Pancreas (tissue), 10 donors: ENCODE data around the gene TMEM238. TPM values are rescaled to one million over a fixed set of nuclear protein-coding genes. Genes with fewer than 3 reads are reported as not detected.

ENCODE experiments used
- ATAC-seq, 4 donors: fragments of 200-7000 bp; cut with Tn5 transposase; one replicate each; pipeline versions ENCODE4 v1.8.0 to v1.9.1; 2020; ENCODE audit warnings: mild to moderate bottlenecking in 4 of 4, moderate library complexity in 4 of 4
- DNase-seq, 6 donors: peaks; one replicate each; pipeline ENCODE4 v3.0.0-alpha.2; 2020
- FAIRE-seq: peaks from 2 replicates; lab custom pipeline; 2012; peaks lifted over from hg19 to GRCh38; lab: Jason Lieb, UNC
- H3K27ac ChIP-seq, 4 donors: fragments of 200-600 bp; sonication (generic); 1 replicate in 3 of 4; 2 replicates in 1 of 4; pipeline versions ENCODE4 v1.5.0 to v1.8.0; 2020
- H3K27me3 ChIP-seq, 4 donors: fragments of 200-600 bp; one replicate each; pipeline ENCODE4 v1.8.0; 2021
- H3K36me3 ChIP-seq, 3 donors: fragments of 200-600 bp; sonication (generic) in 1 of 3; one replicate each; pipeline versions ENCODE4 v1.5.0 to v1.8.0; 2020 to 2021
- H3K4me1 ChIP-seq, 3 donors: fragments of 200-600 bp; one replicate each; pipeline ENCODE4 v1.8.0; 2021
- H3K4me3 ChIP-seq, 4 donors: fragments of 200-600 bp; sonication (generic) in 2 of 4; one replicate each; pipeline versions ENCODE4 v1.5.0 to v1.8.0; 2020 to 2021
- H3K9me3 ChIP-seq, 4 donors: fragments of 200-600 bp; one replicate each; pipeline ENCODE4 v1.8.0; 2021
- WGBS, 2 donors: extraction: QIAGEN DNeasy Blood & Tissue Kit; methylation state at CpG; one replicate each; pipeline ENCODE4 v1.1.7; 2013; 5-methylcytosine and 5-hydroxymethylcytosine counted together
- intact Hi-C, 3 donors: fragments of 100-400 bp; cut with DNase I; formaldehyde crosslinking; loops; one replicate each; pipeline versions ENCODE4 v1.11.1 to v1.14.2; 2022
- polyA plus RNA-seq, 2 donors: library from polyadenylated mRNA; stranded (reverse); fragments of 200-250 nt; gene quantifications; one replicate each; pipeline ENCODE4 v1.2.3, GENCODE V29; 2013
- total RNA-seq, 6 donors: library from RNA; stranded (reverse); fragmentation: NEBNext Ultra II Directional in 4 of 6; extraction: Animal tissue kit (Norgen Biotek cat#: 25700) in 4 of 6; gene quantifications; one replicate each; pipeline versions ENCODE4 v1.2.1 to v1.2.4, GENCODE V29; 2021 to 2023
- TF ChIP-seq, protein P1 (sequence below), 4 donors: fragments of 200-600 bp; sonication (generic) in 3 of 4; IDR thresholded peaks; one replicate each; pipeline versions ENCODE4 v1.5.0 to v1.8.0; 2021; ENCODE audit warnings: antibody characterized with exemption in 4 of 4
- donor health status: healthy with polysubstance abuse.
- donor health status: DM: no; HTN: no; CAD: no; lungs with moderate emphysema.
- donor health status: DM: no; HTN: no; CAD: no.
- donor health status: control.
- donor health status: control.
- donor health status: Bipolar disorder and iron deficiency.
- donor health status: DM: yes; HTN: yes; CAD: no.
- donor health status: DM: no; HTN: no; CAD: no.
- donor health status: DM: no; HTN: no; CAD: no.
- donor health status: DM: yes; HTN: yes; CAD: no.

TMEM238 gene
- total and polyA plus RNA-seq, 8 donors, result 0.42 to 32.7 (median 19.8) TPM

DNA sequence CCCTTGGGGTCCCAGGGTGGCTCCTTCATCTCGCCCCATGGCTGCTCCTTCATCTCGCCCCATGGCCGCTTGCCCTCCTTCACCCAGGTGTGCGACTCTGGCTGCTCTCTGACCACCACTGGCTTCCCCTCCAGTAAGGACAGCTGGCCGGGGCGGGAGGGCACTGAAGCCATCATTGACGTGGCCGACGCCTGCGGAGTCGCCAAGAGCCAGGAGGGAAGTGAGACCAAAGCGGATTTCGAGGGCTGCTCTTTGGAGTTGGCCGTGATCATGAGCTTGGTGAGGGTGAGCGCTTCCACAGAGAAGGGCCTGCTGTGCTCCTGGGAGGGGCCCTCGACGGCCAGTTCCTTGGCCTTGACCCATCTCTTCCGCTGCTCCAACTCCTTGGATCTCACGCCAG, 25.6 kb downstream of the TMEM238 start:
- WGBS, 2 donors, result 80 to 90% methylated on average over 16 to 19 of the region's 19 CpGs
- peaks cover 0 to 3% (median 0%) of the 10 kb centered on the region in 4 donors for H3K27me3 ChIP-seq
- no peaks in the 10 kb centered on the region for H3K36me3 ChIP-seq

DNA sequence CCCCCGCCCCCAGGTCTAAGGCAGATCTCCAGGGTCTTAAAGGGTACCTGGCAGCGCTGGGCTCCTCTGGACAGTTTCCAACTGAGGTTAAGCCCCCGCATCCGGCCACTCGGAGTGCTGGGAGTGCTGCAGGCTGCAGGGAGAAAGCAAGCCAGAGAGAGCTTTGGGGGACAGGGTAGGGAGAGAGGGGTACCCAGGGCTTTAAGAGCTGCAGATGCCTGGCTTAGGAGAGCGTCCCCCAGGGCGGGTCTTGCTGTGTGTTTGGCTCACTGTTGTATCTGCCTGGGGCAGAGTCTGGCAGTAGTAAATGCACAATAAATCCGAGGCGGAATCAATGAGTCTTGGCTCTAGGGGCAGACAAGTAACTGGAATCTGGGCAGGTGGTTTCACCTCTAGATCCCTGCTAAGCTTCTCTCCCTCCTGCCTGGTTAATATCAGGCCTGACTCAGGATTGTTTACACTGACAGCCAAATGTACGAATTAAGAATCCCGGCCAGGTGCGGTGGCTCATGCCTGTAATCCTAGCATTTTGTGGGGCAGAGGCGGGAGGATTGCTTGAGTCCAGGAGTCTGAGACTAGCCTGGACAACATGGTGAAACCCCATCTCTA, 28.8 kb downstream of the TMEM238 start:
- Histone ChIP-seq H3K4me1 (peaks cover 0 to 3% (median 0%) of the 10 kb centered on the region in 3 donors), H3K9me3 (no peaks in the 10 kb centered on the region), H3K36me3 (no peaks in the 10 kb centered on the region), H3K27me3 (peaks cover 0 to 5% (median 0%) of the 10 kb centered on the region in 4 donors), H3K27ac (no peak overlapping the region), H3K4me3 (no peak overlapping the region)
- no peak for DNase-seq
- no peak for ATAC-seq
- FAIRE-seq, result no peak
- intact Hi-C loops, result no loop called here
- 22 to 27% methylated on average over 12 of the region's 13 CpGs for WGBS, 2 donors
- TF ChIP-seq, protein P1, sequence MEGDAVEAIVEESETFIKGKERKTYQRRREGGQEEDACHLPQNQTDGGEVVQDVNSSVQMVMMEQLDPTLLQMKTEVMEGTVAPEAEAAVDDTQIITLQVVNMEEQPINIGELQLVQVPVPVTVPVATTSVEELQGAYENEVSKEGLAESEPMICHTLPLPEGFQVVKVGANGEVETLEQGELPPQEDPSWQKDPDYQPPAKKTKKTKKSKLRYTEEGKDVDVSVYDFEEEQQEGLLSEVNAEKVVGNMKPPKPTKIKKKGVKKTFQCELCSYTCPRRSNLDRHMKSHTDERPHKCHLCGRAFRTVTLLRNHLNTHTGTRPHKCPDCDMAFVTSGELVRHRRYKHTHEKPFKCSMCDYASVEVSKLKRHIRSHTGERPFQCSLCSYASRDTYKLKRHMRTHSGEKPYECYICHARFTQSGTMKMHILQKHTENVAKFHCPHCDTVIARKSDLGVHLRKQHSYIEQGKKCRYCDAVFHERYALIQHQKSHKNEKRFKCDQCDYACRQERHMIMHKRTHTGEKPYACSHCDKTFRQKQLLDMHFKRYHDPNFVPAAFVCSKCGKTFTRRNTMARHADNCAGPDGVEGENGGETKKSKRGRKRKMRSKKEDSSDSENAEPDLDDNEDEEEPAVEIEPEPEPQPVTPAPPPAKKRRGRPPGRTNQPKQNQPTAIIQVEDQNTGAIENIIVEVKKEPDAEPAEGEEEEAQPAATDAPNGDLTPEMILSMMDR (IDR thresholded peaks at IDR 0.05), result no peak

More for the DNA sequence above, 25.6 kb downstream of the TMEM238 start:
- ATAC-seq (no peak), DNase-seq (peak in 1 of 6 donors; percentile 65), FAIRE-seq (no peak)
- intact Hi-C loops, result no loop called here
- H3K27ac ChIP-seq, result no peak overlapping the region
- H3K9me3 ChIP-seq, result no peaks in the 10 kb centered on the region
- peaks cover 0 to 2% (median 0%) of the 10 kb centered on the region in 3 donors for H3K4me1 ChIP-seq
- H3K4me3 ChIP-seq, result no peak overlapping the region
- TF ChIP-seq, protein P1 (IDR thresholded peaks at IDR 0.05), result no peak

GRCh38 chr19:55354698-55355212, 29.3 kb downstream of the TMEM238 start, which contains the start of gene COX6B2:
COX6B2 (minus strand) TSS chr19:55354719; CDS start chr19:55354521, 198 bp downstream.
- H3K4me3 ChIP-seq, result peak within 1 kb of the TSS in 3 of 4 donors; percentile 16 to 43 (median 18)
- intact Hi-C loops, result no loop called here
- TF ChIP-seq, protein P1 (IDR thresholded peaks at IDR 0.05), result no peak

GRCh38 chr19:55353803-55354697, 30.0 kb downstream of the TMEM238 start:
- no peak for FAIRE-seq
- ATAC-seq, result peak; percentile 80 to 98 (median 89)
- no peak overlapping the region for H3K27ac ChIP-seq
- WGBS, 2 donors, result 2 to 4% methylated on average over 62 to 72 of the region's 72 CpGs
- H3K9me3 ChIP-seq, result no peaks in the 10 kb centered on the region
- DNase-seq, result peak in 5 of 6 donors; percentile 64 to 84 (median 76)
- peaks cover 0 to 3% (median 0%) of the 10 kb centered on the region in 3 donors for H3K4me1 ChIP-seq
- intact Hi-C loops, result no loop called here
- peak overlapping the region in 3 of 4 donors; percentile 16 to 43 (median 18) for H3K4me3 ChIP-seq
- TF ChIP-seq, protein P1 (IDR thresholded peaks at IDR 0.05), result no peak
- peaks cover 0 to 5% (median 0%) of the 10 kb centered on the region in 4 donors for H3K27me3 ChIP-seq
- H3K36me3 ChIP-seq, result no peaks in the 10 kb centered on the region

More at GRCh38 chr19:55354698-55355212, 29.3 kb downstream of the TMEM238 start, which contains the start of gene COX6B2:
- WGBS, 2 donors, result 6 to 7% methylated on average over 26 to 40 of the region's 43 CpGs
- no peak for ATAC-seq
- Histone ChIP-seq H3K36me3 (no peaks in the 10 kb centered on the region), H3K4me1 (peaks cover 0 to 3% (median 0%) of the 10 kb centered on the region in 3 donors), H3K27ac (no peak within 1 kb of the TSS), H3K9me3 (no peaks in the 10 kb centered on the region), H3K27me3 (peaks cover 0 to 5% (median 0%) of the 10 kb centered on the region in 4 donors)
- DNase-seq, result no peak
- no peak for FAIRE-seq
